KBM-7 (cell line): ENCODE data around the gene PUS10.
"Not testable (repeated sequence)": the region's sequence is repeated elsewhere in the genome, so short reads cannot be mapped to it uniquely, and the experiment has no call there.

ENCODE experiments used
- DNase-seq: peaks from one replicate; pipeline ENCODE4 v3.0.0-alpha.2; 2015
- in situ Hi-C: fragments of 300-500 bp; cut with MboI; formaldehyde crosslinking; loops from 2 replicates; pipeline ENCODE4 v1.14.3; 2020; ENCODE audit warnings: low sequenced_read_pairs, low pct_unique_long_range_greater_than_20kb, mixed read lengths

Gene PUS10

GRCh38 chr2:61014763-61015162, 3.3 kb downstream of the PUS10 start:
- DNase-seq = no peak
- in situ Hi-C loops = no loop called here

- DNase-seq = no peak
- in situ Hi-C loops = no loop called here
These were observed 4.7 kb downstream of the PUS10 start for GRCh38 chr2:61013382-61013781.

GRCh38 chr2:61012303-61012702, 5.8 kb downstream of the PUS10 start:
- in situ Hi-C loops = not testable (repeated sequence)
- peak; percentile 65 for DNase-seq

- no peak for DNase-seq
- in situ Hi-C loops = no loop called here
These were observed 6.4 kb downstream of the PUS10 start for GRCh38 chr2:61011678-61012077.

- in situ Hi-C loops = no loop called here
- DNase-seq = no peak
These were observed 8.7 kb downstream of the PUS10 start for GRCh38 chr2:61009355-61009754.

- in situ Hi-C loops = no loop called here
These were observed 11.5 kb downstream of the PUS10 start for GRCh38 chr2:61006486-61007105.

GRCh38 chr2:61005736-61006135, 12.3 kb downstream of the PUS10 start:
- DNase-seq = no peak
- in situ Hi-C loops = no loop called here

More at GRCh38 chr2:61006486-61007105, 11.5 kb downstream of the PUS10 start:
- DNase-seq = no peak

GRCh38 chr2:60998628-60999545, 19.2 kb downstream of the PUS10 start:
- peak; percentile 78 for DNase-seq

GRCh38 chr2:60994131-60994530, 23.9 kb downstream of the PUS10 start:
- DNase-seq = no peak
- in situ Hi-C loops = loop anchor here (25.0 kb wide), 1 partner anchor 182 kb away; no protein-coding TSS in a partner anchor

More at GRCh38 chr2:60998628-60999545, 19.2 kb downstream of the PUS10 start:
- in situ Hi-C loops = loop anchor here (25.0 kb wide), 1 partner anchor 187 kb away; no protein-coding TSS in a partner anchor

- DNase-seq = no peak
These were observed 25.1 kb downstream of the PUS10 start for GRCh38 chr2:60992985-60993392.

GRCh38 chr2:60991644-60992043, 26.4 kb downstream of the PUS10 start:
- in situ Hi-C loops = loop anchor here (25.0 kb wide), 1 partner anchor 179 kb away; no protein-coding TSS in a partner anchor
- no peak for DNase-seq

More at GRCh38 chr2:60992985-60993392, 25.1 kb downstream of the PUS10 start:
- in situ Hi-C loops = loop anchor here (25.0 kb wide), 1 partner anchor 181 kb away; no protein-coding TSS in a partner anchor

- in situ Hi-C loops = loop anchor here (25.0 kb wide), 1 partner anchor 177 kb away; no protein-coding TSS in a partner anchor
- DNase-seq = no peak
These were observed 28.8 kb downstream of the PUS10 start for GRCh38 chr2:60989259-60989658.

- in situ Hi-C loops = loop anchor here (25.0 kb wide), 1 partner anchor 175 kb away; no protein-coding TSS in a partner anchor
These were observed 30.4 kb downstream of the PUS10 start for GRCh38 chr2:60987656-60988055.

GRCh38 chr2:60987041-60987440, 31.0 kb downstream of the PUS10 start:
- no peak for DNase-seq
- in situ Hi-C loops = loop anchor here (25.0 kb wide), 1 partner anchor 175 kb away; no protein-coding TSS in a partner anchor

More at GRCh38 chr2:60987656-60988055, 30.4 kb downstream of the PUS10 start:
- not testable (repeated sequence) for DNase-seq

GRCh38 chr2:60984720-60985119, 33.3 kb downstream of the PUS10 start:
- DNase-seq = peak; percentile 51
- in situ Hi-C loops = loop anchor here (25.0 kb wide), 1 partner anchor 172 kb away; no protein-coding TSS in a partner anchor

GRCh38 chr2:60982066-60982465, 36.0 kb downstream of the PUS10 start:
- in situ Hi-C loops = loop anchor here (25.0 kb wide), 1 partner anchor 170 kb away; no protein-coding TSS in a partner anchor
- DNase-seq = not testable (repeated sequence)

GRCh38 chr2:60980071-60980815, 37.8 kb downstream of the PUS10 start:
- in situ Hi-C loops = loop anchor here (25.0 kb wide), 1 partner anchor 168 kb away; no protein-coding TSS in a partner anchor
- no peak for DNase-seq

GRCh38 chr2:60979231-60979630, 38.8 kb downstream of the PUS10 start:
- DNase-seq = peak; percentile 77
- in situ Hi-C loops = loop anchor here (25.0 kb wide), 1 partner anchor 167 kb away; no protein-coding TSS in a partner anchor

GRCh38 chr2:60977562-60977895, 40.5 kb downstream of the PUS10 start:
- DNase-seq = no peak
- in situ Hi-C loops = loop anchor here (25.0 kb wide), 1 partner anchor 165 kb away; no protein-coding TSS in a partner anchor
